GM21515 (cell line): ENCODE data around the gene ITGA2B.
"Not testable (repeated sequence)": the region's sequence is repeated elsewhere in the genome, so short reads cannot be mapped to it uniquely, and the experiment has no call there.

Source experiments
- ATAC-seq: cut with Tn5 transposase; IDR thresholded peaks from one replicate; pipeline ENCODE4 v1.9.1; 2021; ENCODE audit not compliant: unreplicated experiment

Gene ITGA2B

DNA sequence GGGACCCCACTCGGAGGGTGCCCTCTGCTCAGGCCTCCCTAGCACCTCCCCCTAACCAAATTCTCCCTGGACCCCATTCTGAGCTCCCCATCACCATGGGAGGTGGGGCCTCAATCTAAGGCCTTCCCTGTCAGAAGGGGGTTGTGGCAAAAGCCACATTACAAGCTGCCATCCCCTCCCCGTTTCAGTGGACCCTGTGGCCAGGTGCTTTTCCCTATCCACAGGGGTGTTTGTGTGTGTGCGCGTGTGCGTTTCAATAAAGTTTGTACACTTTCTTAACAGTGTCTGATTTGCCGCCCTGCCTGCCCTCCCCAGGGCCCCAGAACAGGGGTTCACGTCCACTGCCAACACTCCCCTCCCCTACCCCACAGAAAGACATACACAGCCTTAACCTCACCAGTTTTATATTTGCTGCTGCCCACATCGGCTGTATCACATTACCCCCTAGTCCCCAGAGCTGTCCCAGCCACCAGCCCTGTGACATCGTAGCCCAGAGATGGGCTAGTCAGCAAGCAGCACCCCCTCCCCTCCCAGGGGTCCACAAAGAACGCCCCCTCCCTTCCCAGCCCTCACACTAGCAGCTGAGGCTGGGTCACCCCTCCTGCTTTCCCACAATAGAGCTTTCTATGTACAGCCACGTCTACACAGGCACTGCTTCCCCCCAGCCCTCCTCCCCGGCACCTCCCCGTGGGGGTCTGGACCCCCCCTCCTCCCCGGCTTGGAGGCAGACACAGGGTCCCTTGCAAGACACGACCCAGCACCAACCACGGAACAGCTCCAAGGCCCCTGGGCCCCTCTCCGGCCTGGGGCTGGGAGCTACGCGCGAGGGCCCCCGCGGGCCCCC is 36.4 kb downstream of the ITGA2B start:
- ATAC-seq = no peak

DNA sequence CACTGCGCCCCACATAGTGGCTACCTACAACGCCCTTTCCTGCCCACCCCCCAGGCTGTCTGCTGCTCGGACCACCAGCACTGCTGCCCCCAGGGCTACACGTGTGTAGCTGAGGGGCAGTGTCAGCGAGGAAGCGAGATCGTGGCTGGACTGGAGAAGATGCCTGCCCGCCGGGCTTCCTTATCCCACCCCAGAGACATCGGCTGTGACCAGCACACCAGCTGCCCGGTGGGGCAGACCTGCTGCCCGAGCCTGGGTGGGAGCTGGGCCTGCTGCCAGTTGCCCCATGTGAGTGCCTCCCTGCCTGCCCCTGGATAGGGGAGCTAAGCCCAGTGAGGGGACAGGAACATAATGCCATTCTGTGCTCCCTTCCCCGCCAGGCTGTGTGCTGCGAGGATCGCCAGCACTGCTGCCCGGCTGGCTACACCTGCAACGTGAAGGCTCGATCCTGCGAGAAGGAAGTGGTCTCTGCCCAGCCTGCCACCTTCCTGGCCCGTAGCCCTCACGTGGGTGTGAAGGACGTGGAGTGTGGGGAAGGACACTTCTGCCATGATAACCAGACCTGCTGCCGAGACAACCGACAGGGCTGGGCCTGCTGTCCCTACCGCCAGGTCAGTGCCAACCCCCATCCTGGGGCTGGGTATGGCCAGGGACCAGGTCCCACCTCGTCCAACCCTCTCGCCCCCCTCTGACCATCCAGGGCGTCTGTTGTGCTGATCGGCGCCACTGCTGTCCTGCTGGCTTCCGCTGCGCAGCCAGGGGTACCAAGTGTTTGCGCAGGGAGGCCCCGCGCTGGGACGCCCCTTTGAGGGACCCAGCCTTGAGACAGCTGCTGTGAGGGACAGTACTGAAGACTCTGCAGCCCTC is 37.3 kb downstream of the ITGA2B start:
- ATAC-seq = no peak

- ATAC-seq = no peak
These were observed 38.0 kb downstream of the ITGA2B start for GRCh38 chr17:44351464-44351863.

GRCh38 chr17:44350733-44351226 is 38.7 kb downstream of the ITGA2B start:
- no peak for ATAC-seq

GRCh38 chr17:44349553-44350070 is 39.8 kb downstream of the ITGA2B start:
- ATAC-seq = no peak

DNA sequence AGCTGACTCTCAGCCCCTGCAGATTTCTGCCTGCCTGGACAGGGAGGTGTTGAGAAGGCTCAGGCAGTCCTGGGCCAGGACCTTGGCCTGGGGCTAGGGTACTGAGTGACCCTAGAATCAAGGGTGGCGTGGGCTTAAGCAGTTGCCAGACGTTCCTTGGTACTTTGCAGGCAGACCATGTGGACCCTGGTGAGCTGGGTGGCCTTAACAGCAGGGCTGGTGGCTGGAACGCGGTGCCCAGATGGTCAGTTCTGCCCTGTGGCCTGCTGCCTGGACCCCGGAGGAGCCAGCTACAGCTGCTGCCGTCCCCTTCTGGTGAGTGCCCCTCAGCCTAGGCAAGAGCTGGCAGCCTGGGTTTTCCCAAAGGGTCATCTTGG is 40.5 kb downstream of the ITGA2B start:
- no peak for ATAC-seq

DNA sequence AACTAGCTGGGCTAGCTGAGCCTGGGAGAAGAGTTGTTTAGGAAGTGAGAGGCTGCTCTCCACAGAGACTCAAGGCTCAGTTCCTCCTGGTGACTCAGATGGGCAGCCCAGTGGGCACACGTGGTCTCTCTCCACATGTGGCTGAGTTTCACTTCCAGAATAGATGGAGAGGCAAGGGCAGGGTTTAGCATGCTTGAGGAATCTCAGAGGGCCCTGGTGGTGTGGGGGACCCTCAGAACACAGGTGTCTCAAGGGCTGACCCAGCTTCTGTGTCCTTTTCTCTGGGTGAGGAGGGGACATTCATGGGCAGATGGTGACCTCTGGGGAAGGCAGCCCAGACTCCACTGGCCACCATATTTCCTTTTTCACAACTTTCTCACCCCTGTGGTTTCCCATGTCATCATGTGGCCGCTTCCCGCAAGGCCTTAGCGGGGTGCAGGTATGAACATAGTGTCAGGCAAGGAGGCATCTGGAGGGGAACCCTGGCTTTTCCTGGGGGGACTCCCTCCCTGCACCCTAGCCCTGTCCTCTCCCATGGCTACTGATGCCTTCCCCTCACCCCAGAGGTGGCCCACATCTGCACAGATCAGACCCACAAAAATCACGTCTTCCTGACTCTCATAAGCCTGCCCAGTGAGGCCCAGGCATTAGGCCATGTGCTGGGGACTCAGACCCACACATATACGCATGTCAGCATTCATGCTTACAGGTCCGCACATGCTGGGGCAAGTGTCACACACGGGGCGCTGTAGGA is 41.0 kb downstream of the ITGA2B start:
- peak; percentile 36 for ATAC-seq

DNA sequence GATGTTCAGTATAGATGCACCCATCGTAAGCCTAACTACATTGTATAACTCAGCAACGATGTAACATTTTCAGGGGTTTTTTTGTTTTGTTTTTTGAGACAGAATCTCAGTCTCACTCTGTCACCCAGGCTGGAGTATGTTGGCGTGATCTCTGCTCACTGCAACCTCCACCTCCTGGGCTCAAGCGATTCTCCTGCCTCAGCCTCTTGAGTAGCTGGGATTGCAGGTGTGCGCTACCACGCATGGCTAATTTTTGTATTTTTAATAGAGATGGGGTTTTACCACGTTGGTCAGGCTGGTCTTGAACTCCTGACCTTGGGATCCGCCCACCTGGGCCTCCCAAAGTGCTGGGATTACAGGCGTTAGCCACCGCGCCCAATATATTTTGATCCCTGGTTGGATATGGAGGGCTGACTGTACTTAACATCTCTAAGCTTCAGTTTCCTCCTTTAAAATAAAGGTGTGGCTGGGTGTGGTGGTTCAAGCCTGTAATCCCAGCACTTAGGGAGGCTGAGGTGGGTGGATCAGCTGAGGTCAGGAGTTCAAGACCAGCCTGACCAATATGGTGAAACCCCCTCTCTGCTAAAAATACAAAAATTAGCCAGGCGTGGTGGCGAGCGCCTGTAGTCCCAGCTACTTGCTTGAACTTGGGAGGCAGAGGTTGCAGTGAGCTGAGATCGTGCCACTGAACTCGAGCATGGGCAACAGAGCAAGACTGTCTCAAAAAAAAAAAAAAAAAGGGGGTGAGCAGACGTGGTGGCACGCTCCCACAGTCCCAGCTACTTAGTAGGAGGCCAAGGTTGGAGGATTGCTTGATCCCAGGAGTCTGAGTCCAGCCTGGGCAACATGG is 42.0 kb downstream of the ITGA2B start:
- ATAC-seq = not testable (repeated sequence)

- ATAC-seq = no peak
These were observed 43.2 kb downstream of the ITGA2B start for GRCh38 chr17:44346064-44346844.

GRCh38 chr17:44345454-44346026 is 43.9 kb downstream of the ITGA2B start:
- ATAC-seq = peak; percentile 2

GRCh38 chr17:44344939-44345453 is 44.5 kb downstream of the ITGA2B start, which contains the start of gene GRN:
GRN (plus strand) TSS chr17:44345302; CDS start chr17:44349165, 3,863 bp downstream.
- ATAC-seq = peak; percentile 59

- no peak for ATAC-seq
These were observed 45.8 kb downstream of the ITGA2B start for GRCh38 chr17:44343510-44344209.

GRCh38 chr17:44340553-44340952 is 48.9 kb downstream of the ITGA2B start:
- not testable (repeated sequence) for ATAC-seq

GRCh38 chr17:44338702-44339101 is 50.7 kb downstream of the ITGA2B start:
- ATAC-seq = no peak

DNA sequence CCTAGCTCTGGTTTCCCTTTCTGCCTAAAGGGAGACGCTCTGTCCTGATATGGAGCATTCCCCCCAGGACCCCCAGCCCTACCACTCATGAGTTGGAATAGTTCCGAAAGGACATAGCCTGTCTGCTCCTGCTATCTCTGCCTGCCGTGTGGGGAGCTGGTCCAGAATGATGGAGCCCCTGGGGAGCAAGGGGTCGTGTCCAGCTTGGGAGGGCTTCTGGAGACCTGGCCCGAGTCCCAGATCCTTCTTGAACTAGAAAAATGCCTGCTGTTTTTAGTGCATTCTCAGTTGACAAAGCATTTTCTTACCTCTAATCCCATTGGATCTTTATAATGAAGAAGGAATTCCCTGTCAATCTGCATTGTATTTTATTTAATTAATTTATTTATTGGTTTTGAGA is 53.5 kb downstream of the ITGA2B start:
- no peak for ATAC-seq

DNA sequence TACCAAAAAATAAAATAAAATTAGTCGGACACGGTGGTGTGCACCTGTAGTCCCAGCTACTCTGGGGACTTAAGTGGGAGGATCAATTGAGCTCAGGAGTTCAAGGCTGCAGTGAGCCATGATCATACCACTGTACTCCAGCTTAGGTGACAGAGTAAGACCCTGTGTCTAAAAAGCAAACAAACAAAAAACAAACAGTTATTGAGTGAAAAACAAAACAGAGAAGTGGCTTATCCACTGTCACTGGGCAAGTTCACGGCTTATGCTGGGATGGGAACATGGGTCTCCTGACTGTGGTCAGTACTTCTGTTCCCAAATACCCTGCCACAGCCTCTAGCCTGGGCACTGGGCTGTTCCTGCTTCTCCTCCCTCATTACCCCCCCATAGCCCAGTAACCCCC is 53.9 kb downstream of the ITGA2B start:
- no peak for ATAC-seq

- ATAC-seq = no peak
These were observed 54.7 kb downstream of the ITGA2B start for GRCh38 chr17:44334727-44335126.

DNA sequence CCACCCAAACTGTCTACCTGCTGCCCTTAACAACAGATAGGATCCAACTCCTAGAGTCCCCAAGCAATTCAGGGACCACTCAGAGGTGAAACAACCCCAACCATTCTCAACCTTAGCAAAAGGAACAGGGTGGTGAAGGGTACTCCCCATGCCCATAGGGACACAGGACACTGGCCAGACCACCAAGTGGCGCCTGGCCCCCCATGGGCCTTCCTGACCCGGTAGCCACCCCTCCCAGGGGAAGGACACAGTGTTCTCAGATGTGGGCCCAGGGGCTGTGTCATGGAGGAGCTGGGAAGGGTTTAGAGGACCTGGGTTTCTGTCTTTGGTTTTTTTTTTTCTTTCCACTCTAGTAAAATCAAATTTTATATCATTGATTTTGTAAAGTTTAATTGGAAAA is 55.1 kb downstream of the ITGA2B start:
- ATAC-seq = no peak
